ENCODE data around the gene VWA5B2.

Gene VWA5B2

DNA sequence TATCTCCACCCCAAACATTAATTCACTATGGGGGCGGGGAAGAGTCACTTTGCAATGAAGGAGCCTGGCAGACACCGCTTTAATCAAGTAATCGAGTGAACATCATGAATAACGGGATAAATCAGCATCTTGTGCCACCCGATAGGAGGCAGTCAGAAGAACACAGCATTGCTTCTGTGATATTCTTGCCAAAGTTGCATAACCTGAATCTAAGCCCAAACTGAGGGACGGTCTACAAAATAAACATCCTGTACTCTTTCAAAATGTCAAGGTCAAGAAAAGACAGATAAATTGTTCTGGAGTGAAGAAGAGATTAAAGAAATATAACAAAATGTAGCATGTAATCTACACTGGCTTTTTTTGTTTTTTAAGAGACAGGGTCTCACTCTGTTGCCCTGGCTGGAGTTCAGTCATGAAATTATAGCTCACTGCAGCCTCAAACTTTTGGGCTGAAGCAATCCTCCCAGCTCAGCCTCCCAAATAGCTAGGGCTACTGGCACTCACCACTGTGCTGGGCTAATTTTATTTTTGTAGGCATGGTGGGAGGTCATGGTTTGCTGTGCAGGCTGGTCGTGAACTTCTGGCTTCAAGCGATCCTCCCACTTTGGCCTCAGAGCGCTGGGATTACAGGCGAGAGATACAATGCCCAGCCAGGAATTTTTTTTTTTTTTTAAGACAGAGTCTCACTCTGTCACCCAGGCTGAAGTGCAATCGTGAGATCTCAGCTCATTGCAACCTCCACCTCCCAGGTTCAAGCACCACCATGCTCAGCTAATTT lies 20.1 kb upstream of the VWA5B2 start:
- TF ChIP-seq, protein P1, sequence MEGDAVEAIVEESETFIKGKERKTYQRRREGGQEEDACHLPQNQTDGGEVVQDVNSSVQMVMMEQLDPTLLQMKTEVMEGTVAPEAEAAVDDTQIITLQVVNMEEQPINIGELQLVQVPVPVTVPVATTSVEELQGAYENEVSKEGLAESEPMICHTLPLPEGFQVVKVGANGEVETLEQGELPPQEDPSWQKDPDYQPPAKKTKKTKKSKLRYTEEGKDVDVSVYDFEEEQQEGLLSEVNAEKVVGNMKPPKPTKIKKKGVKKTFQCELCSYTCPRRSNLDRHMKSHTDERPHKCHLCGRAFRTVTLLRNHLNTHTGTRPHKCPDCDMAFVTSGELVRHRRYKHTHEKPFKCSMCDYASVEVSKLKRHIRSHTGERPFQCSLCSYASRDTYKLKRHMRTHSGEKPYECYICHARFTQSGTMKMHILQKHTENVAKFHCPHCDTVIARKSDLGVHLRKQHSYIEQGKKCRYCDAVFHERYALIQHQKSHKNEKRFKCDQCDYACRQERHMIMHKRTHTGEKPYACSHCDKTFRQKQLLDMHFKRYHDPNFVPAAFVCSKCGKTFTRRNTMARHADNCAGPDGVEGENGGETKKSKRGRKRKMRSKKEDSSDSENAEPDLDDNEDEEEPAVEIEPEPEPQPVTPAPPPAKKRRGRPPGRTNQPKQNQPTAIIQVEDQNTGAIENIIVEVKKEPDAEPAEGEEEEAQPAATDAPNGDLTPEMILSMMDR (IDR thresholded peaks at IDR 0.05): no peak
- Mint-ChIP-seq H3K9me3 (no peaks in the 10 kb centered on the region), H3K4me3 (no peak overlapping the region), H3K4me1 (no peaks in the 10 kb centered on the region), H3K27me3 (ENCODE audit: low read depth, poor library complexity) (peaks cover 41% of the 10 kb centered on the region), H3K36me3 (ENCODE audit: low read depth) (no peaks in the 10 kb centered on the region), H3K27ac (no peak overlapping the region)
- DNase-seq: no peak

GRCh38 chr3:184211297-184211696 lies 18.1 kb upstream of the VWA5B2 start:
- Mint-ChIP-seq H3K4me3 (no peak overlapping the region), H3K4me1 (no peaks in the 10 kb centered on the region), H3K36me3 (ENCODE audit: low read depth) (no peaks in the 10 kb centered on the region), H3K27me3 (ENCODE audit: low read depth, poor library complexity) (peaks cover 46% of the 10 kb centered on the region), H3K27ac (no peak overlapping the region), H3K9me3 (no peaks in the 10 kb centered on the region)
- DNase-seq: no peak
- TF ChIP-seq, protein P1 (IDR thresholded peaks at IDR 0.05): no peak

DNA sequence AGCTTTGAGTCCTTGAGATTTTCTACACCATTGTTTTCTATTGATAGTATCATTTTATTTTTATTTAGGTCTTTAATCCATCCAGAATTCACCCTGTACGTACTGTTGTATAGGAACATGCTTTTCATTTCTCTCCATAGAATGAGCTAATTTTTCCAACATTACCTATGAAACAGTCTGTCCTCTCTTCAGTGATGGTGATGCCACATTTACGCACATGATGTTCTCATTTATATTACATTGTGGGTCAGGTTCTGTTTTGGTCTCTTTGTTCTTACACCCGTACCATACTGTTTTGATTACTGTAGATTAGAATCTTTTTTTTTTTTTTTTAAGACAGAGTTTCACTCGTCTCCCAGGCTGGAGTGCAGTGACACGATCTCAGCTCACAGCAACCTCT lies 17.7 kb upstream of the VWA5B2 start:
- no peaks in the 10 kb centered on the region for H3K4me1 Mint-ChIP-seq
- no peak overlapping the region for H3K4me3 Mint-ChIP-seq
- no peaks in the 10 kb centered on the region for H3K9me3 Mint-ChIP-seq
- TF ChIP-seq, protein P1 (IDR thresholded peaks at IDR 0.05): no peak
- peaks cover 42% of the 10 kb centered on the region for H3K27me3 Mint-ChIP-seq (ENCODE audit: low read depth, poor library complexity)
- H3K36me3 Mint-ChIP-seq (ENCODE audit: low read depth): no peaks in the 10 kb centered on the region
- H3K27ac Mint-ChIP-seq: no peak overlapping the region
- no peak for DNase-seq

DNA sequence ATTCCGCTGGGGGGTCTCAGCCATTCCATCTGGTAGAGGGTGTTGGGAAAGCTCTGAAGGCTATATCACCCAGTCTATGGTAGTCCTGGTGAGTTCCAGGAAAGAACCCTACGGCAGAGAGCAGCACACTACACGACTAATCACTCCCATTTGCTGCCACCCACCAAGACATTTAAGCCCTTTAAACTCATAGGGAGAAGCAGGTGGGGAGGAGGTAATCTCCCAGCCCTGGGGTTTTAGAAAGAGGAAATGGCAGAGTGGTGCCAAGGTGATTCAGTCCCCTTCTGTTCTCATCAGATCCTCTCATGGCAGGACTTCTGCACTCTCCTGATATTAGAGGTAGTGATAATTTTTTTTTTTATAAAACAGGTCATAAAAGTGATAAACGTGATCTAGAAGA lies 10.6 kb upstream of the VWA5B2 start:
- H3K27me3 Mint-ChIP-seq (ENCODE audit: low read depth, poor library complexity): peaks cover 60% of the 10 kb centered on the region

GRCh38 chr3:184222521-184222920 lies 6.9 kb upstream of the VWA5B2 start:
- Mint-ChIP-seq H3K27me3 (ENCODE audit: low read depth, poor library complexity) (peaks cover 83% of the 10 kb centered on the region), H3K9me3 (no peaks in the 10 kb centered on the region)

More for the DNA sequence above, 10.6 kb upstream of the VWA5B2 start:
- TF ChIP-seq, protein P1 (IDR thresholded peaks at IDR 0.05): no peak
- Mint-ChIP-seq H3K27ac (no peak overlapping the region), H3K4me3 (no peak overlapping the region), H3K4me1 (no peaks in the 10 kb centered on the region), H3K36me3 (ENCODE audit: low read depth) (no peaks in the 10 kb centered on the region), H3K9me3 (no peaks in the 10 kb centered on the region)
- no peak for DNase-seq

More at GRCh38 chr3:184222521-184222920, 6.9 kb upstream of the VWA5B2 start:
- Mint-ChIP-seq H3K27ac (no peak overlapping the region), H3K4me3 (no peak overlapping the region), H3K4me1 (no peaks in the 10 kb centered on the region), H3K36me3 (ENCODE audit: low read depth) (no peaks in the 10 kb centered on the region)
- TF ChIP-seq, protein P1 (IDR thresholded peaks at IDR 0.05): no peak
- DNase-seq: no peak

Measured in nephron progenitor cell (in vitro differentiated cells).